Natural killer cell (primary cell): ENCODE results near the gene PKHD1. TPM values are rescaled to one million over a fixed set of nuclear protein-coding genes. Genes with fewer than 3 reads are reported as not detected.

Source experiments
- ATAC-seq, 3 donors: fragments of 150-1000 bp in 2 of 3; fragments of 200-7000 bp in 1 of 3; cut with Tn5 transposase; 1 replicate in 1 of 3; 2 replicates in 2 of 3; pipeline ENCODE4 v1.10.0; 2021; ENCODE audit warnings: mild to moderate bottlenecking in 2 of 3, moderate library complexity in 2 of 3
- DNase-seq, 2 donors: peaks; one replicate each; pipeline versions ENCODE4 v3.0.0 to v3.0.0-alpha.2; 2013 to 2021; ENCODE audit warnings: mixed read lengths in 1 of 2
- H3K27ac ChIP-seq: one replicate; pipeline ENCODE4 v1.5.1; 2013; ENCODE audit warnings: mild to moderate bottlenecking, low read length
- H3K27me3 ChIP-seq: one replicate; pipeline ENCODE4 v1.6.1; 2013; ENCODE audit warnings: low read length; ENCODE audit not compliant: control insufficient read depth, insufficient read depth
- H3K36me3 ChIP-seq: one replicate; pipeline ENCODE4 v1.6.1; 2013; ENCODE audit warnings: low read length; ENCODE audit not compliant: control insufficient read depth, insufficient read depth
- H3K4me1 ChIP-seq: one replicate; pipeline ENCODE4 v1.6.1; 2013; ENCODE audit warnings: low read length; ENCODE audit not compliant: control insufficient read depth, insufficient read depth
- H3K4me3 ChIP-seq: one replicate; pipeline ENCODE4 v1.5.1; 2013; ENCODE audit warnings: low read length
- H3K9me3 ChIP-seq: one replicate; pipeline ENCODE4 v1.6.1; 2013; ENCODE audit warnings: low read length; ENCODE audit not compliant: control insufficient read depth, insufficient read depth
- H3K27ac Mint-ChIP-seq, 2 donors: one replicate each; pipeline ENCODE4 v1.8.0; 2022; ENCODE audit warnings: mild to moderate bottlenecking in 2 of 2, mixed read lengths in 2 of 2, moderate library complexity in 1 of 2
- H3K27me3 Mint-ChIP-seq, 2 donors: one replicate each; pipeline ENCODE4 v1.8.0; 2022; ENCODE audit warnings: low read depth in 2 of 2, mixed read lengths in 2 of 2
- H3K36me3 Mint-ChIP-seq: one replicate; pipeline ENCODE4 v1.8.0; 2022; ENCODE audit warnings: mixed read lengths
- H3K4me1 Mint-ChIP-seq, 2 donors: one replicate each; pipeline ENCODE4 v1.8.0; 2022; ENCODE audit warnings: mixed read lengths in 2 of 2
- H3K4me3 Mint-ChIP-seq: one replicate; pipeline ENCODE4 v1.8.0; 2022; ENCODE audit warnings: mild to moderate bottlenecking, moderate library complexity, mixed read lengths
- H3K9me3 Mint-ChIP-seq, 2 donors: one replicate each; pipeline ENCODE4 v1.8.0; 2022; ENCODE audit warnings: mixed read lengths in 2 of 2
- WGBS: methylation state at CpG from one replicate; pipeline ENCODE4 v1.1.7; 2013; ENCODE audit warnings: missing lambda C conversion rate; ENCODE audit not compliant: insufficient coverage; 5-methylcytosine and 5-hydroxymethylcytosine counted together
- intact Hi-C: fragments of 100-400 bp; cut with micrococcal nuclease; formaldehyde crosslinking; loops from one replicate; pipeline ENCODE4 v1.14.2; 2022
- total RNA-seq, 4 donors: library from RNA; stranded (reverse); fragments of 120-200 nt in 1 of 4; gene quantifications; one replicate each; pipeline versions ENCODE4 v1.2.3 to v1.2.4, GENCODE V29; 2013 to 2022
- TF ChIP-seq, protein P1 (sequence below): fragments of 200-600 bp; IDR thresholded peaks from one replicate; pipeline ENCODE4 v1.8.0; 2022; ENCODE audit warnings: antibody characterized with exemption

PKHD1 gene
- total RNA-seq, 3 donors from 2014 or later (not counting 1 experiment from before 2014, with no cell fraction given): not detected

DNA sequence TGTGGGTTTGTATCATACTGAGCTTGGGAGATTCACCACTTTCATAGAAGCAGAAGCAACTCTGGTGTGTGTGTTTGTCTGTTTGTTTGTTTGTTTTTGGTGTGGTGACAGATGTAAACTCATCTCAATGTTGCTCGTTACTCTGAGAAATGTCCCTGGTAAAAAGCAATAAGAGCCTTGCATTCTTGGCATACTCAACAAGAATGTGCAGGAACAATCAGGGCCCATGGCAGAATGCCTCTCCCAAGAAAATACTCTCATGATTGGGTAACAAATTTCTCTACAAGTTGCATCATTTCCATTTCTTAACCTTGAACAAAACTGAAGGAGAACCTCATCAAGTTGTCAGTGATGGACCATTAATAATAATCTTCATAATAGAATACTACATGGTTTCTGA, 43.0 kb upstream of the PKHD1 start:
- TF ChIP-seq, protein P1, sequence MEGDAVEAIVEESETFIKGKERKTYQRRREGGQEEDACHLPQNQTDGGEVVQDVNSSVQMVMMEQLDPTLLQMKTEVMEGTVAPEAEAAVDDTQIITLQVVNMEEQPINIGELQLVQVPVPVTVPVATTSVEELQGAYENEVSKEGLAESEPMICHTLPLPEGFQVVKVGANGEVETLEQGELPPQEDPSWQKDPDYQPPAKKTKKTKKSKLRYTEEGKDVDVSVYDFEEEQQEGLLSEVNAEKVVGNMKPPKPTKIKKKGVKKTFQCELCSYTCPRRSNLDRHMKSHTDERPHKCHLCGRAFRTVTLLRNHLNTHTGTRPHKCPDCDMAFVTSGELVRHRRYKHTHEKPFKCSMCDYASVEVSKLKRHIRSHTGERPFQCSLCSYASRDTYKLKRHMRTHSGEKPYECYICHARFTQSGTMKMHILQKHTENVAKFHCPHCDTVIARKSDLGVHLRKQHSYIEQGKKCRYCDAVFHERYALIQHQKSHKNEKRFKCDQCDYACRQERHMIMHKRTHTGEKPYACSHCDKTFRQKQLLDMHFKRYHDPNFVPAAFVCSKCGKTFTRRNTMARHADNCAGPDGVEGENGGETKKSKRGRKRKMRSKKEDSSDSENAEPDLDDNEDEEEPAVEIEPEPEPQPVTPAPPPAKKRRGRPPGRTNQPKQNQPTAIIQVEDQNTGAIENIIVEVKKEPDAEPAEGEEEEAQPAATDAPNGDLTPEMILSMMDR: no peak
- H3K27ac Mint-ChIP-seq: no peak overlapping the region

DNA sequence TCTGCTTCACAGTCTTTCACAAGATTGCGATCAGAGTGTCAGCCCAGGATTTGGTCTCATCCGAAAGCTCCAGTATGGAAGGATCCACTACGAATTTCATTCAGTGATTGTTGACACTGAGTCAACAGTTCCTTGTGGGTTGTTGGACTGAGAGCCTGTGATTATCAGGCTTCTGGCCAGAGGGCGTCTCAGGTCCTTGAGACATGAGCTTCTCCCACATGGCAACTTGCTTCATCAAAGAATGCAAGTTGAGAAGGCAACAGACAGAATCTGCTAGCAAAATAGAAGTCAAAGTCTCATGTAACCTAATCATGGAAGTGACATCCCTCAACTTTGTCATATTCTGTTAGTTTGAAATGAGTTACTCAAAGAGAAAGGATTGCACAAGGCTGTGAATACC, 40.5 kb upstream of the PKHD1 start:
- peaks cover 5% of the 10 kb centered on the region for H3K27me3 ChIP-seq
- H3K36me3 ChIP-seq: no peaks in the 10 kb centered on the region
- TF ChIP-seq, protein P1: no peak
- H3K9me3 ChIP-seq: no peaks in the 10 kb centered on the region
- WGBS: 71% methylated on average over 4 of the region's 4 CpGs
- intact Hi-C loops: no loop called here
- H3K27ac Mint-ChIP-seq: no peak overlapping the region
- H3K4me1 ChIP-seq: no peaks in the 10 kb centered on the region
- H3K9me3 Mint-ChIP-seq: no peaks in the 10 kb centered on the region
- H3K36me3 Mint-ChIP-seq: no peaks in the 10 kb centered on the region
- DNase-seq (no peak), ATAC-seq (no peak)
- no peak overlapping the region for H3K4me3 Mint-ChIP-seq
- H3K27me3 Mint-ChIP-seq: peaks cover 27 to 70% of the 10 kb centered on the region in 2 donors
- no peak overlapping the region for H3K27ac ChIP-seq
- no peaks in the 10 kb centered on the region for H3K4me1 Mint-ChIP-seq
- H3K4me3 ChIP-seq: no peak overlapping the region

More for the DNA sequence above, 43.0 kb upstream of the PKHD1 start:
- Histone ChIP-seq H3K4me1 (no peaks in the 10 kb centered on the region), H3K9me3 (no peaks in the 10 kb centered on the region), H3K27me3 (peaks cover 5% of the 10 kb centered on the region), H3K4me3 (no peak overlapping the region), H3K36me3 (no peaks in the 10 kb centered on the region), H3K27ac (no peak overlapping the region)
- Mint-ChIP-seq H3K4me3 (no peak overlapping the region), H3K9me3 (no peaks in the 10 kb centered on the region), H3K4me1 (no peaks in the 10 kb centered on the region), H3K36me3 (no peaks in the 10 kb centered on the region), H3K27me3 (peaks cover 14 to 62% of the 10 kb centered on the region in 2 donors)
- no peak for DNase-seq
- ATAC-seq: no peak
- 83% methylated on average over 1 of the region's 1 CpG for WGBS
- intact Hi-C loops: no loop called here

DNA sequence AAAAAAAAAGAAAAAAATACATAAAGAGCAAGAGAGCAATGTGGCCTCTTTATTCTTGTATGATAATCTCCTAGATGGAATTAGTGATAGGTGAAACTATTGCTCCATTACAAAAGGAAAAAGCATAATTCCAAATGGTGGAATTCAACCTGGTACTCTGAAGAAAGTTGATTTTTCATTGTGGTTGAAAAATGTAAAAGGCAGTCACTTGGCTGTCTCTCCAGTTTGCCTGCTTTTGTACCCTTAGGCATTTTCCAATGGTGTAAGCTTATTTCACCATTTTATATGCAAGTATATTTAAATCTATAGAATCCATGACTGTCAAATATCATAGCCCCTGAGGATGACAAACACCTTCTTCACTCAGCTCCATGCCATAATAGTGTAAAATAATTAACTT, 38.8 kb upstream of the PKHD1 start:
- H3K27me3 Mint-ChIP-seq: peaks cover 35 to 78% of the 10 kb centered on the region in 2 donors
- no peaks in the 10 kb centered on the region for H3K4me1 ChIP-seq
- intact Hi-C loops: no loop called here
- H3K9me3 Mint-ChIP-seq: peaks cover 0 to 3% of the 10 kb centered on the region in 2 donors
- TF ChIP-seq, protein P1: no peak
- no peaks in the 10 kb centered on the region for H3K36me3 Mint-ChIP-seq
- H3K27ac Mint-ChIP-seq: no peak overlapping the region
- H3K36me3 ChIP-seq: no peaks in the 10 kb centered on the region
- H3K4me3 ChIP-seq: no peak overlapping the region
- H3K27me3 ChIP-seq: peaks cover 7% of the 10 kb centered on the region
- no peaks in the 10 kb centered on the region for H3K9me3 ChIP-seq
- H3K27ac ChIP-seq: no peak overlapping the region
- no peak overlapping the region for H3K4me3 Mint-ChIP-seq
- no peaks in the 10 kb centered on the region for H3K4me1 Mint-ChIP-seq
- DNase-seq (no peak), ATAC-seq (no peak)

DNA sequence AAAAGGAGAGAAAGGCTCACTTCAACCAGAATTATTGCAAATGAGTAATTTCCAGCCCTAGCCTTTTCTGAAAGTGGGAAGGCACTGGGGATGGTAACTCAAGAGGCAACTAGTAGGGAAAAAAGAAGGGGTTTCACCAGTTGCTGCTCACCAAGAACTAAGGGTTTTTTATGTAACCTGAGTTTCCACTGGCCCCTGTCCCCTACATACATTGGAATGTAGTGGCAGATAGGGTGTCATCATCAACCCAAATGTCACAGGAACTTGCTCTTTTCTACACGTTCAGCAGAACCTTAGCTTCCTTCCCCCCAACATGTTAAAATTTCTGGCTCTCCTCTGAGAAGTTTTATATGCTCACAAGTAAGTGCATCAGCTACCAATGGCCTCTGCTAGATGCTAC, 38.2 kb upstream of the PKHD1 start:
- DNase-seq: no peak
- Histone ChIP-seq H3K36me3 (no peaks in the 10 kb centered on the region), H3K4me3 (no peak overlapping the region), H3K27me3 (peaks cover 7% of the 10 kb centered on the region), H3K4me1 (no peaks in the 10 kb centered on the region), H3K9me3 (no peaks in the 10 kb centered on the region), H3K27ac (no peak overlapping the region)
- no peak overlapping the region for H3K27ac Mint-ChIP-seq
- WGBS: 30% methylated on average over 1 of the region's 1 CpG
- peaks cover 35 to 82% of the 10 kb centered on the region in 2 donors for H3K27me3 Mint-ChIP-seq
- no peak for ATAC-seq
- no peak overlapping the region for H3K4me3 Mint-ChIP-seq
- H3K4me1 Mint-ChIP-seq: no peaks in the 10 kb centered on the region
- intact Hi-C loops: no loop called here
- TF ChIP-seq, protein P1: no peak
- H3K36me3 Mint-ChIP-seq: no peaks in the 10 kb centered on the region
- peaks cover 0 to 3% of the 10 kb centered on the region in 2 donors for H3K9me3 Mint-ChIP-seq
